HG03045 (cell line): ENCODE results near the gene RBFA.
"Not testable (repeated sequence)": the region's sequence is repeated elsewhere in the genome, so short reads cannot be mapped to it uniquely, and the experiment has no call there.

Source experiments
- ATAC-seq: cut with Tn5 transposase; IDR thresholded peaks from one replicate; pipeline ENCODE4 v1.9.1; 2021; ENCODE audit warnings: mild to moderate bottlenecking, moderate library complexity; ENCODE audit not compliant: unreplicated experiment

The RBFA gene

GRCh38 chr18:80034068-80034851 is at the start of gene RBFA:
Gene RBFA, plus strand, starts transcription at chr18:80034434. Its CDS starts 62 bp downstream, at chr18:80034496.
- peak; percentile 78 for ATAC-seq

GRCh38 chr18:79985172-79985571 is 49.1 kb upstream of the RBFA start:
- no peak for ATAC-seq

GRCh38 chr18:79986726-79987125 is 47.5 kb upstream of the RBFA start:
- ATAC-seq: no peak

GRCh38 chr18:79987566-79987965 is 46.7 kb upstream of the RBFA start:
- no peak for ATAC-seq

GRCh38 chr18:79988071-79988450 is 46.2 kb upstream of the RBFA start:
- peak; percentile 61 for ATAC-seq

- ATAC-seq: peak; percentile 98
These were observed 45.6 kb upstream of the RBFA start, which contains the start of gene TXNL4A for GRCh38 chr18:79988451-79989194. Gene TXNL4A, minus strand, starts transcription at chr18:79988563. Its CDS starts 171 bp downstream, at chr18:79988392.

GRCh38 chr18:79989195-79989497 is 45.1 kb upstream of the RBFA start:
- no peak for ATAC-seq

GRCh38 chr18:79991494-79991893 is 42.7 kb upstream of the RBFA start:
- ATAC-seq: no peak

- ATAC-seq: not testable (repeated sequence)
These were observed 34.5 kb upstream of the RBFA start for GRCh38 chr18:79999701-80000100.

GRCh38 chr18:80000877-80001276 is 33.4 kb upstream of the RBFA start:
- ATAC-seq: no peak

GRCh38 chr18:80002468-80002867 is 31.8 kb upstream of the RBFA start:
- ATAC-seq: no peak

- ATAC-seq: no peak
These were observed 29.5 kb upstream of the RBFA start for GRCh38 chr18:80004600-80005342.

- ATAC-seq: no peak
These were observed 27.5 kb upstream of the RBFA start for GRCh38 chr18:80006724-80007123.

GRCh38 chr18:80009661-80010550 is 24.3 kb upstream of the RBFA start:
- ATAC-seq: no peak

GRCh38 chr18:80010551-80010906 is 23.7 kb upstream of the RBFA start:
- ATAC-seq: no peak

GRCh38 chr18:80011496-80012137 is 22.6 kb upstream of the RBFA start:
- not testable (repeated sequence) for ATAC-seq

GRCh38 chr18:80012714-80013113 is 21.5 kb upstream of the RBFA start:
- ATAC-seq: no peak

- no peak for ATAC-seq
These were observed 11.6 kb upstream of the RBFA start for GRCh38 chr18:80022613-80023012.

- no peak for ATAC-seq
These were observed 11.1 kb upstream of the RBFA start for GRCh38 chr18:80023173-80023572.

GRCh38 chr18:80026363-80026762 is 7.9 kb upstream of the RBFA start:
- ATAC-seq: no peak
